Neural progenitor cell (in vitro differentiated cells): ENCODE data around the gene ANKS1B.

Source experiments
- EZH2 ChIP-seq: fragments of 200-600 bp; sonication (generic); IDR thresholded peaks from 2 replicates; pipeline ENCODE4 v1.6.1; 2017; ENCODE audit warnings: antibody characterized with exemption, mild to moderate bottlenecking, moderate library complexity
- TF ChIP-seq, protein P1 (sequence below): fragments of 200-600 bp; sonication (generic); IDR thresholded peaks from 2 replicates; pipeline ENCODE4 v1.5.1; 2017; ENCODE audit warnings: antibody characterized with exemption, mild to moderate bottlenecking

DNA sequence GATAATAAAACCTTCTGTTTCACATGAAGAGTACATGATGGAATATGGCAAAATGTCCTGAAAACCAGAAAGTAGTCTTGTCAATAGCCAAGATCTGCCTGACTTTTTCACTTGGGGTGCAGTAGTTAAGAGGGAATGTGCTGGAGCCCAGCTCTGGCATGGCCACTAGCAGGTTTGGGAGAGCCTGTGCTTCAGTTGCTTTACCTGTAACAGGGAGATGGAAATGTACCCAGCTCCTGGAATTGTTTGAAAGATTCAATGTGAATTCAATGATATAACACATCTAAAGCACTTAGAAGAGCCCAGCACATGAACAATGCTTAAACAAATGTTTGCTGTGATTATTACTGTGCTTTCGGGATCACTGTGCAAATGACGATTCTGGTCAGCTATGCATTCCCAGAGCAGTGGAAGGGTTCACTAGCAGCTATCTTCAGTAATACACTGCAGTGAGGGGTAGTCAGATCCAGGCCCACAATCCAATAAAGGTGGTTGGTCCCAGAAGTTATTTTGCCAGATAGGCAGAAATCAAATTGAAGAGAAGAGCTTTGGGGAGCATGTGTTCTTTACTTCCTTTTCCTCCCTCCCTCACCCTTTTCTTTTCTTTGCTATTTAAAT is 1114.7 kb downstream of the ANKS1B start:
- TF ChIP-seq EZH2: no peak
- TF ChIP-seq, protein P1, sequence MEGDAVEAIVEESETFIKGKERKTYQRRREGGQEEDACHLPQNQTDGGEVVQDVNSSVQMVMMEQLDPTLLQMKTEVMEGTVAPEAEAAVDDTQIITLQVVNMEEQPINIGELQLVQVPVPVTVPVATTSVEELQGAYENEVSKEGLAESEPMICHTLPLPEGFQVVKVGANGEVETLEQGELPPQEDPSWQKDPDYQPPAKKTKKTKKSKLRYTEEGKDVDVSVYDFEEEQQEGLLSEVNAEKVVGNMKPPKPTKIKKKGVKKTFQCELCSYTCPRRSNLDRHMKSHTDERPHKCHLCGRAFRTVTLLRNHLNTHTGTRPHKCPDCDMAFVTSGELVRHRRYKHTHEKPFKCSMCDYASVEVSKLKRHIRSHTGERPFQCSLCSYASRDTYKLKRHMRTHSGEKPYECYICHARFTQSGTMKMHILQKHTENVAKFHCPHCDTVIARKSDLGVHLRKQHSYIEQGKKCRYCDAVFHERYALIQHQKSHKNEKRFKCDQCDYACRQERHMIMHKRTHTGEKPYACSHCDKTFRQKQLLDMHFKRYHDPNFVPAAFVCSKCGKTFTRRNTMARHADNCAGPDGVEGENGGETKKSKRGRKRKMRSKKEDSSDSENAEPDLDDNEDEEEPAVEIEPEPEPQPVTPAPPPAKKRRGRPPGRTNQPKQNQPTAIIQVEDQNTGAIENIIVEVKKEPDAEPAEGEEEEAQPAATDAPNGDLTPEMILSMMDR: no peak
